Fibroblast of lung (primary cell): ENCODE data around the gene DLK1. TPM values are rescaled to one million over a fixed set of nuclear protein-coding genes. Genes with fewer than 3 reads are reported as not detected.

Experiments used
- DNase-seq, 2 donors: peaks; one replicate each; pipeline versions ENCODE4 v3.0.0 to v3.0.0-alpha.2; 2010; ENCODE audit warnings: low read depth in 2 of 2
- H2AFZ ChIP-seq: 2 replicates; pipeline ENCODE4 v1.5.1; 2012; ENCODE audit warnings: low read length, control low read depth, inconsistent platforms
- H3K27ac ChIP-seq: 2 replicates; pipeline ENCODE4 v1.5.1; 2011; ENCODE audit warnings: low read length, control low read depth; ENCODE audit not compliant: insufficient read depth
- H3K27me3 ChIP-seq: 2 replicates; pipeline ENCODE4 v1.5.1; 2011; ENCODE audit warnings: mild to moderate bottlenecking, low read length; ENCODE audit not compliant: control insufficient read depth, insufficient read depth
- H3K36me3 ChIP-seq: 2 replicates; pipeline ENCODE4 v1.5.1; 2011; ENCODE audit warnings: low read length; ENCODE audit not compliant: control insufficient read depth, insufficient read depth
- H3K4me1 ChIP-seq: 2 replicates; pipeline ENCODE4 v1.5.1; 2011; ENCODE audit warnings: low read length; ENCODE audit not compliant: control insufficient read depth, insufficient read depth; ENCODE audit errors: extremely low read depth
- H3K4me2 ChIP-seq: 2 replicates; pipeline ENCODE4 v1.5.1; 2011; ENCODE audit warnings: low read length, control low read depth; ENCODE audit not compliant: insufficient read depth; ENCODE audit errors: extremely low read depth
- H3K4me3 ChIP-seq, 4 experiments: fragments of 200-600 bp in 1 of 4; sonication (generic) in 1 of 4; replicated peaks in 1 of 4; 2 replicates each; pipeline ENCODE4 v1.5.1; 2011 to 2016; ENCODE audit warnings: low read length in 4 of 4, low read depth in 3 of 4, mild to moderate bottlenecking in 3 of 4, control low read depth in 2 of 4, inconsistent platforms in 1 of 4, mixed read lengths in 1 of 4; ENCODE audit not compliant: insufficient read depth in 1 of 4; ENCODE audit errors: control extremely low read depth in 1 of 4
- H3K79me2 ChIP-seq: 2 replicates; pipeline ENCODE4 v1.5.1; 2012; ENCODE audit warnings: mild to moderate bottlenecking, low read length, inconsistent platforms; ENCODE audit not compliant: control insufficient read depth, insufficient read depth
- H3K9ac ChIP-seq: 2 replicates; pipeline ENCODE4 v1.5.1; 2011; ENCODE audit warnings: mild to moderate bottlenecking, low read length, control low read depth; ENCODE audit not compliant: insufficient read depth
- H3K9me3 ChIP-seq: 2 replicates; pipeline ENCODE4 v1.5.1; 2012; ENCODE audit warnings: low read depth, low read length; ENCODE audit not compliant: control insufficient read depth, insufficient read depth
- H4K20me1 ChIP-seq: 2 replicates; pipeline ENCODE4 v1.5.1; 2011; ENCODE audit warnings: low read length; ENCODE audit not compliant: control insufficient read depth, insufficient read depth; ENCODE audit errors: extremely low read depth
- EZH2 ChIP-seq: IDR thresholded peaks from 2 replicates; pipeline ENCODE4 v1.5.1; 2012; ENCODE audit warnings: low read length, control low read depth, mild to moderate bottlenecking; ENCODE audit errors: missing control alignments
- polyA plus RNA-seq, 2 donors: library from polyadenylated mRNA; depleted of rRNA in 1 of 2; stranded (reverse) in 1 of 2; unstranded in 1 of 2; fragments of >200 nt; gene quantifications; 2 replicates each; pipeline ENCODE4 v1.2.1, GENCODE V29; 2011 to 2012; ENCODE audit warnings: missing spikeins in 1 of 2
- total RNA-seq: library from RNA; depleted of rRNA; stranded (reverse); fragments of >200 nt; gene quantifications from 2 replicates; pipeline ENCODE4 v1.2.1, GENCODE V29; 2014
- TF ChIP-seq, protein P1 (sequence below), 2 donors: IDR thresholded peaks in 1 of 2; conservative IDR thresholded peaks in 1 of 2; 1 replicate in 1 of 2; 2 replicates in 1 of 2; pipeline ENCODE4 v1.5.1; 2011 to 2012; ENCODE audit warnings: low read length in 2 of 2, control low read depth in 1 of 2, inconsistent platforms in 1 of 2, low read depth in 1 of 2, mild to moderate bottlenecking in 1 of 2

The DLK1 gene
- total and polyA plus RNA-seq, 2 donors (not counting 1 experiment from before 2014, with no cell fraction given) = not detected

DNA sequence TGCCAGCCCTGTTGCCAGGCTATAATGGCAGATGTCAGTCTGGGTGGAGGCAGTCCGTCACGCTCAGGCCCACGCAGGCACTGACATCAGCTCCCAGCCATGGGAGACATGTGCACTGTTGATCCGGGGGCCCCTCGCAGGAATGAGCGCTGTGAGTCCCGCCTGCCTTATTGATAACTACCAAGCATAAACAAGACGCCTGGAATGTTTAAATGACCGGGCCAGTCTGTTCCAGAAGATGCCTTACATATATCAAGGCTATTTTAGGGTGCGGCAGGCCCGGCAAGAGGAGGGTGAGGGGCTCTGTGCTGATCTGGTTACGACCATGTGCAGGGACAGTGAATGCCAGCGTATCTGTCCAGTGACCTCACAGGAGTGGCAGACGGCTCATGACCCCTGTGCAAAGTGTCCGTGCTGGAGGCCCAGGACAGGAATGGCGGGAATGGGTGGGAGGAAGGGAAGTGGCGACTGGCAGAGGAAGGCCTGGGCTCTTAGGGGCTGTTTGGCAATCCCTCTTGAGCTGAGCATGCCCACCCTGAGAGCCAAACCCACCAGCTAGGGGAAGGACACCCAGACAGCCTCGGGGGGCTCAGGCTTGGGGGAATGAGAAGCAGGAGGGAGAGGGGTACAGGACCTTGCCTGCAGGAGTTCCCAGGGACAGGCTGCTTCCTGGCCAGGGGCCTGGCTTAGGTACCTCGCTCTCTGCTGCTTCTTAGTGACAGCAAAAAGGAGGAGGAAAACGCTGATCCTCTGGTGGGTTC, 49.3 kb downstream of the DLK1 start:
- H3K9ac ChIP-seq = no peak overlapping the region

DNA sequence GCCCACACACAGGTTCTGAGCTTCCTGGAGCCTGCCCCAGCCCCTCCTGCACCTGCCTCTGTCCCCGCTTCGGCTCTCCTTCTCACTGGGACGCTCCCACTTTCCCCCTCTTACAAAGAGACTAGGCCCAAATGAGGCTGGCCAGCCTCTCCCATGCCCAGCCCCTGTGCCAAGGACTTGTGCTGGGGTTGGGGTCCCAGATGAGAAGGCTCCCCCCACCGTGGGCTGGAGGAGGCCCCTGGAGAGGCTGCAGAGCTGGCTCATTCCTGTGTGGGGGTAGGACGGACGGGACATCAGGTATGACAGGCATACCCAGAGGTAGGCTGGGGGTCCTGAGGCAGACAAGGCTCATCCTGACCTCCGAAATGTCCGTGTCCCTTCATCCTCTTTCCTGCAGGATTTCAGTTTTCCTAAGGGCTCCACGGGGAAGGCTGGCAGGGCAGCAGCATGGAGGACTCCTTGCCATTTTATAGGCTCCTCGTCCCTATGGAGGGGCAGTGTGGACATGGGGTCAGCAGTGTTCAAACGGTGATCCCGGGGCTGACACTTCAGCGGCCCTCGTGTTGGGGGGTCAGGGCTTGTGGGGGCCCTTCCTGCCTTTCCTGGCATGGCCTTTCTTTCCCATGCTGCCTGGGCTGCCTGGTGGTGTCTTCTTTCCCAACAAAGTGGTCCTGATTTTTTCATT, 50.1 kb downstream of the DLK1 start:
- DNase-seq = no peak
- no peaks in the 10 kb centered on the region for H3K27me3 ChIP-seq

More for the DNA sequence above, 49.3 kb downstream of the DLK1 start:
- DNase-seq = peak in 1 of 2 donors; percentile 58
- TF ChIP-seq, protein P1, sequence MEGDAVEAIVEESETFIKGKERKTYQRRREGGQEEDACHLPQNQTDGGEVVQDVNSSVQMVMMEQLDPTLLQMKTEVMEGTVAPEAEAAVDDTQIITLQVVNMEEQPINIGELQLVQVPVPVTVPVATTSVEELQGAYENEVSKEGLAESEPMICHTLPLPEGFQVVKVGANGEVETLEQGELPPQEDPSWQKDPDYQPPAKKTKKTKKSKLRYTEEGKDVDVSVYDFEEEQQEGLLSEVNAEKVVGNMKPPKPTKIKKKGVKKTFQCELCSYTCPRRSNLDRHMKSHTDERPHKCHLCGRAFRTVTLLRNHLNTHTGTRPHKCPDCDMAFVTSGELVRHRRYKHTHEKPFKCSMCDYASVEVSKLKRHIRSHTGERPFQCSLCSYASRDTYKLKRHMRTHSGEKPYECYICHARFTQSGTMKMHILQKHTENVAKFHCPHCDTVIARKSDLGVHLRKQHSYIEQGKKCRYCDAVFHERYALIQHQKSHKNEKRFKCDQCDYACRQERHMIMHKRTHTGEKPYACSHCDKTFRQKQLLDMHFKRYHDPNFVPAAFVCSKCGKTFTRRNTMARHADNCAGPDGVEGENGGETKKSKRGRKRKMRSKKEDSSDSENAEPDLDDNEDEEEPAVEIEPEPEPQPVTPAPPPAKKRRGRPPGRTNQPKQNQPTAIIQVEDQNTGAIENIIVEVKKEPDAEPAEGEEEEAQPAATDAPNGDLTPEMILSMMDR (conservative IDR thresholded peaks at IDR 0.05 in 1 of 2, IDR thresholded peaks at IDR 0.05 in 1 of 2; ENCODE audit: low read depth in 1 of 2, low read length in 2 of 2) = no peak
- no peak for TF ChIP-seq EZH2
- Histone ChIP-seq H3K36me3 (no peaks in the 10 kb centered on the region), H3K4me2 (no peak overlapping the region), H2AFZ (no peak overlapping the region), H3K79me2 (no peaks in the 10 kb centered on the region), H3K27me3 (no peaks in the 10 kb centered on the region), H3K4me3 (no peak overlapping the region), H3K27ac (no peak overlapping the region), H4K20me1 (no peaks in the 10 kb centered on the region), H3K4me1 (no peaks in the 10 kb centered on the region), H3K9me3 (no peaks in the 10 kb centered on the region)

DNA sequence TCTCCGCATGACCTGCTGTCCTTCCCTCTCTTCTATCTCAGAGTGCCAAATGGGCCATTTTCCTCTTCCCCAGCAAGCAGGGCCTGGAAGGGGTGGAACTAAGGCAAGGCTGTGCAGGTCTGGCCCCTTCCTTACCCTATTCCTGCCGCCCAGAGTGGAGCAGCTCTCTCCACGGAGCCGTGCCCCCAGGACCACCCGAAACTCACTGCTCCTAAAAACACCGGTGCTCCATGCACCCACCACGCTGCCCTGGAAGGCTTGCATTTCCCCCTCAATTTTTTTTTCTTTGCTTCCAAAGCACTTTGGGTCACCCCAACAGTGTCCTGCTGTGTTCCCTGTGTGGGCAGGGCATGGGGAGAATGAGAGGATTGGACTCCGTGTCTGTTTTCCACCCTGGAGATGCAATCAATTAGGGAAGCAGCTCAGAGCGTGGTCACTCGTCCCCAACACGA, 50.7 kb downstream of the DLK1 start:
- no peaks in the 10 kb centered on the region for H4K20me1 ChIP-seq
- H3K4me2 ChIP-seq = no peak overlapping the region
- no peaks in the 10 kb centered on the region for H3K9me3 ChIP-seq
- TF ChIP-seq, protein P1 (conservative IDR thresholded peaks at IDR 0.05 in 1 of 2, IDR thresholded peaks at IDR 0.05 in 1 of 2; ENCODE audit: low read depth in 1 of 2, low read length in 2 of 2) = no peak
- no peak for TF ChIP-seq EZH2
- H3K27ac ChIP-seq = no peak overlapping the region
- DNase-seq = no peak
- no peak overlapping the region for H3K9ac ChIP-seq
- H3K4me1 ChIP-seq = no peaks in the 10 kb centered on the region
- H3K27me3 ChIP-seq = no peaks in the 10 kb centered on the region
- H2AFZ ChIP-seq = no peak overlapping the region
- no peaks in the 10 kb centered on the region for H3K79me2 ChIP-seq
- H3K4me3 ChIP-seq = no peak overlapping the region
- H3K36me3 ChIP-seq = no peaks in the 10 kb centered on the region

More for the DNA sequence above, 50.1 kb downstream of the DLK1 start:
- H2AFZ ChIP-seq = no peak overlapping the region
- no peaks in the 10 kb centered on the region for H3K36me3 ChIP-seq
- no peak overlapping the region for H3K9ac ChIP-seq
- H3K79me2 ChIP-seq = no peaks in the 10 kb centered on the region
- no peaks in the 10 kb centered on the region for H3K9me3 ChIP-seq
- H3K27ac ChIP-seq = no peak overlapping the region
- no peaks in the 10 kb centered on the region for H4K20me1 ChIP-seq
- H3K4me3 ChIP-seq = no peak overlapping the region
- H3K4me1 ChIP-seq = no peaks in the 10 kb centered on the region
- no peak for TF ChIP-seq EZH2
- TF ChIP-seq, protein P1 (conservative IDR thresholded peaks at IDR 0.05 in 1 of 2, IDR thresholded peaks at IDR 0.05 in 1 of 2; ENCODE audit: low read depth in 1 of 2, low read length in 2 of 2) = no peak
- H3K4me2 ChIP-seq = no peak overlapping the region
